NT2/D1 (cell line): ENCODE measurements around the gene GIMAP1.

Source experiments
- SUZ12 ChIP-seq: IDR thresholded peaks from 2 replicates; pipeline ENCODE4 v1.6.1; 2011; ENCODE audit not compliant: insufficient read length, insufficient read depth; ENCODE audit errors: extremely low read depth
- YY1 ChIP-seq: IDR thresholded peaks from 2 replicates; pipeline ENCODE4 v1.6.1; 2011; ENCODE audit not compliant: insufficient read length, insufficient read depth
- ZNF274 ChIP-seq: IDR thresholded peaks from 2 replicates; pipeline ENCODE4 v1.6.1; 2011; ENCODE audit warnings: mild to moderate bottlenecking, low read depth, low read length

GRCh38 chr7:150668472-150668911 lies 47.9 kb upstream of the GIMAP1 start:
- no peak for TF ChIP-seq ZNF274
- TF ChIP-seq YY1: no peak
- no peak for TF ChIP-seq SUZ12
